A204.1 (cell line): ENCODE measurements around the gene ENAH.
"Not testable (repeated sequence)": the region's sequence is repeated elsewhere in the genome, so short reads cannot be mapped to it uniquely, and the experiment has no call there.

Experiments used
- FAIRE-seq: peaks from 2 replicates; lab custom pipeline; 2012; peaks lifted over from hg19 to GRCh38; lab: Jason Lieb, UNC

Gene ENAH

DNA sequence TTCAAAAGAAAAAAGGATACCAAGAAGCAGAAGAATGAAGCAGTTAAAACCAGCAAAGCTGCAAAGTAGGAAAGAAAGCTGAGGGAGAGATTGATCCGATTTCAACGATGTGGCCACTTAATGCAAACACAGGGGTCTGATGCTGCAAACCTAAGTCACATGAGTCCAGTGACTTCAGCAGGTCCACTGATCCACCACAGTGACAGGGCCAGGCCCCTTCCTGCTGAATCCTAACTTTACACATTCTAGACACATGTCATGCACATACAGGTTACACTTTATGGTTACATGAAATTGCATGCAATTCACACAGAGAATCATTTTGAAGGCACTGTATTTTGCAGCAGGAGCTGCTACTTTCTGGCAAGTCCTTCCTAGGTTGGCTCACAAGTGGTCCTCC lies 166.1 kb downstream of the ENAH start:
- no peak for FAIRE-seq

DNA sequence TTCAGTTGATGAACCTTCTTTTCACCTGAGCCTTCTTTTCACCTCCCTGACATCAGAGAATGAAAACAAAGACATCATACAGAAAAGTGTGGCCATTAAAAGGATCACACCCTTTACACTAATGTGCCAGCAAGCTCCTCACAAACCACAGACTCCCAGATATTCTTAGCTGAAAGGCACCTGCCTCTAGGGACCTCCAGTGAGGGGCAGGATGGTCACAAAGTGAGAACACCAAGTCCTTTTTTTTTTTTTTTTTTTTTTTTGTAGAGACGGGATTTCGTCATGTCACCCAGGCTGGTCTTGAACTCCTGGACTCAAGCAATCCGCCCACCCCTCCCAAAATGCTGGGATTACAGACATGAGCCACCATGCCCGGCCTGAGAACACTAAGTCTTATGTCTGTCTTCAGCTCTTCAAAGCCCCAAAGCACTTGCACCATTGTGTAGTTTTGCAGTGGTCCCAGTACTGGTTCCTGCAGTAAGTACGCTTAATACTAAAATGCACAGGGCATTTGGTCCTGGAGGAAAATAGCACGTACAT lies 166.9 kb downstream of the ENAH start:
- no peak for FAIRE-seq

DNA sequence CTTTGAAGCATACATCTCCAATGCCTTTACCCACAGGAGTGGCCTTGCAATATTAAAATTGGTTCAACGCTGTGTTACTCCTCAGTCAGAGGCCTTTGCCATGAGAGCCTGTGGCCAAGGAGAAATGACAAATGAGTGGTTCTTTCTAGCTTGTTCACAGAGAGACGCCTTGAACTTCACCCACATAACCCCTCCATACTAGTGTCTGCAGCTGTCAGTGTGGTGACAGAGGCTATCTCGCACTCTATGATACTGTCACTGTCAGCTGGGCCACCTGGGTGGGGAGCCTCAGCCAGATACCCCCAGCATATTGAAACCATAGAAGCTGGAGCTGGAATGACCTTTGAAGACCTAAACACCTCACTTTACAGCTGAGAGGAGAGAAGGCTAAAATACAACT lies 167.7 kb downstream of the ENAH start:
- FAIRE-seq: no peak

DNA sequence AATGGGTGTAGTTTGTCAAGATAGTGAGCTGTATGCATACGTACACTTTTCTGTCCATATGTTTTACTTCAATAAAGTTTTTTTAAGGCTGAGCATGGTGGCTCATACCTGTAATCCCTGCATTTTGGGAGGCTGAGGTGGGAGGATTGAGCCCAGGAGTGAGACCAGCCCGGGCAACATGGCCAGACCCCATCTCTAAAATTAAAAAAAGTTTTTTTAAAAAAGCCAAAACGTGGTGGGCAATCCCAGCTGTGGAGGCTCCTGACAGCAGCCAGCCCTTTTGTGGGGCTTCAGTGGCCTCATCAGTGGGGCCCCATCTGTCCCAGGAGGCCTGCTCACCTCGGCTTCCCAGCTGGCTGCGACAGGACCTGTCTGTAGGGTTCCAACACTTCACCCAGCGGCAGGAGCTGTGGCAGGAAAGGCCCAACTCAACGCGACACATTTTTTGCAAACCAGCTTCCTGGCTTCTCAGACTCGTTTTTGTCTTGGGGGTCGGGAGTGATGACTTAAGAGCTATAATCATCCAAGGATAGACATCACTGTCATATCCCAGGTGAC lies 168.2 kb downstream of the ENAH start:
- FAIRE-seq: no peak

DNA sequence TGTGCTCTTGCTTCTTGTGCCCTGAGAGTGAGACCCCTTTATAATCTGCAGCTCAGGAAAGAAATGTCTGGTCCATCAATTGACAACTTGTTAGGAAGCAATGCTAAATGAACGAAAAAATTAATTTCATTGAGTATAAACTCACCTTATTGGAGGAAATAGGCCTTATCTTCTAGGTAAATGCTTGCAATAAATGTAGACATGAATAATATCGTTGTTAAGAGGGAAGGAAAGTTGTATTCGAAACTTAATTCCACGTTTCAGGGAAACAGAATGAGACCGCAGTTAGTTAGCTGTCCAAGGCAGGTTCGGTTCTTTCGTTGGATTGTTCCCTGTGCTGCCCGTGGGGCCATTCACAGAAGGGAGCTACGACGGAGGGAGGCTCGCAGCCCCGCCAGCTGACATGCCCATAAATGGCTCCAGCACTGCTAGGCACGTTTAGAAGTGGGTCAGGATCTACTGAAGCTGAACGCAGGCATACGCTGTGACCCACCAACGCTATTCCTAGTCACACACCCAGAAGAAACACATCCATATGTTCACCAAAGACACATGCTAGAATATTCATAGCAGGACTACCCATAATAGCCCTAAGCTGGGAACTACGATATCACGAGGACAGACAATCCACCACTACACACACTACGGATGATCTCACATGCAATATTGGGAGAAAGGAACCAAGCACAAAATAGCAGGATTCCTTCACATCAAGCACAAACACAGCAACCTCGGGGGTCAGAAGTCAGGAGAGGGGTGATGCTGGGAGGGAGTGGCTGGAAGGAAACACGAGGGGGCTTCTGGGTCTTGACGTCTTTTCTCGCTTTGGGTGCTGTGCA lies 168.9 kb downstream of the ENAH start:
- no peak for FAIRE-seq

DNA sequence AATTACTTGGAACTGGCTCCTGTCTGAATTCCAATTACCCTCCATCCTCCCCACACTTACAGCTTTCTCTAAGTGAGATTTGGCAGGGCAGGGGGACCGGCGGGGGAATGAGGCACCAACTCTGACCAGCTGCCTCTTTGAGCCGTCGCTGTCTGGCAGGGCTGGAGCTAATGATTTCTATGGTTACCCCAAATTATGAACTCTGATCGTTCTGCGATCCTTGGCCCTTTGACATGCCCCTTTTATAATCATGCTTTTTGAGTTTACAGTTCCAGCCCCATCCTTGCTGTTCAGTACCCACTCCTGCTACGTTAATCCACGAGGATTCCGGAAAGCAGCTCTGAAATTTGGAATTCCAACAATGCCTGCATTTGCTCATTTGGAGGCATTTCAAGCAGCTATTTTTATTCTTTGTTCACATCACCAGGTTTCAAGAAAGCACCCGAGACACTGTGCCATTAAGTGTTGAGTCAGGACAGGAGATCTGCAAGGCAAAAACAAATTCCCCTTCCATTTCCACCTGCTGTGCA lies 170.4 kb downstream of the ENAH start:
- no peak for FAIRE-seq

DNA sequence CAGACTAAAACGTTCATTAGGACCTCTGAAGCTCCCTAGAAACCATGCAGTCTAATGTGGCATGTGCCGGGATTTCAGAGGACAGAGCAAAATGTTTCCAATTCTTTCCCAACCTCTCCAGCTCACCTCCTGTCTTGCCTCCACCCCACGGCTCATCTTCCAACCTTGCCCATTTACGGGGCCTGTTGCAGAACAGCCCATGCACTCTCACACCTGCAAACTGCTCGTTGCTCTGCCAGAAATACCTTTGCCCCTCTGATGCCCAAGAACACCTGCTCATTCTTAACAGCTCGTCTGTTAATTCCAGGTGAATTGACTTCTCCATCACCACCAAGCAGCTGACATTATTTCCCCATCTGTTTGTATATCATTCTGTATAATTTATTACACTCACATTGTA lies 171.2 kb downstream of the ENAH start:
- FAIRE-seq: no peak

DNA sequence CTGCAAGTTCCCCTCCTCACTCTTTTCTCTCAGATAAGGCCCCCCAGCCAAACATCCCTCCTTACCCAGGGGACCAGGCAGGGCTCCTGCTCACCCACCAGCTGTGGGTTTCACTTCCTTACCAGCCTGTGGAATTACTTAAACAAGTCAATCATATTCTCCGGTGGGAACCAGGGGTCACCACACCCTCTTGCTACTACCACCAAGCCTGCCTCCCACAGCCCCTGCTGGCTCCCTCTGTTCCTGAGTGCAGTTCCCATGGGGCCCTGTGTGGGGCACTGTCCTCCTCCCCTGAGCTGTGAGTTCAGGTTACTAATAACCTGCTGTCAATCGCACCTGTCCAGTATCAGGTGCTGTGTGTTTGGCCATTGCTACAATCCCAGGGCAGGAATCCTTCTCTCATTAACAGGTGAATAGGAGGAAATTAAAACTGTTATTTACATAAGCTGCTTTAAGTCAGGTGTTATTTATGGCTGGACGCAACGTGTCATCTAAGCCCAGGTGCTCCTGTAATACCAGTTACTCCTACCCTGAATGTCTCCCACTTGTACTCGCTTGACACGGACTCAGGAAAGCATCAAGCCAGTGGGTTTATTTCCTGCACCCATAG lies 172.0 kb downstream of the ENAH start:
- FAIRE-seq: no peak

DNA sequence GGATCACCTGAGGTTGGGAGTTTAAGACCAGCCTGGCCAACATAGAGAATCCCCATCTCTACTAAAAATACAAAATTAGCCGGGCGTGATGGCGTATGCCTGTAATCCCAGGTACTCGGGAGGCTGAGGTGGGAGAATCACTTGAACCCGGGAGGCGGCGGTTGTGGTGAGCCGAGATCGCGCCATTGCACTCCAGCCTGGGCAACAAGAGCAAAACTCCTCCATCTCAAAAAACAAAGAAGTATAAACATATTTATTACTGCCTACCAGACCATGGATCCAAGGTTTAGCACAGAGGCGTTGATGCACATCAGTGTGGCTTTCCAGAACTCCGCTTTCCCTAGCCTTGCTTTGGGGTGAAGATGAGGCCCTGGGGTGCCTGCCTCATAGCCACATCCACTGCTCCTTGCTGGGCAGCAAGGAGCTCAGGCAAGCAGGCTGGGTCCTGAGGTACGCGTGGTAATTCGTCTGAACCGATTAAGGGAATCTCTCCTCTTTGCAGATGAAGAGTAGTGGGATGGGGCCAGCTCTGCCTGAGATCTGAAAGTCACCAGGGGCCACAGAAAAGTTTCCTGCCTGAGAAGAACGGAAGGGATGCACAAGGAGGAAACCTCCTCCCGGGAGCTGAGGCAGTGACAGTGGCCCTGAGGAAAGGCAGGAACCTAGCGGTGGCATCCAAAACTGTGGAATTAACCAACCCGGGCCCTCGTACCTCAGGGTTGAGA lies 172.8 kb downstream of the ENAH start:
- FAIRE-seq: no peak

DNA sequence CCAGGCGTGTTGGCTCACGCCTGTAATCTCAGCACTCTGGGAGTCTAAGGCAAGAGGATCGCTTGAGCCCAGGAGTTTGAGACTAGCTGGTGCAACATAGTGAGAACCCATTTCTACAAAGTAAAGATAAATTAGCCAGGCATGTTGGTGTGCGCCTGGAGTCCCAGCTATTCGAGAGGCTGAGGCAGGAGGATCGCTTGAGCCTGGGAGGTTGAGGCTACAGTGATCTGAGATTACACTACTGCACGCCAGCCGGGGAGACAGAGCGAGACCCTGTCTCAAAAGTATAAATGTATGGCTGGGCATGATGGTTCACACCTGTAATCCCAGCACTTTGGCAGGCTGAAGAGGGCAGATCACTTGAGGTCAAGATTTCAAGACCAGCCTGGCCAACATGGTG lies 173.6 kb downstream of the ENAH start:
- no peak for FAIRE-seq

DNA sequence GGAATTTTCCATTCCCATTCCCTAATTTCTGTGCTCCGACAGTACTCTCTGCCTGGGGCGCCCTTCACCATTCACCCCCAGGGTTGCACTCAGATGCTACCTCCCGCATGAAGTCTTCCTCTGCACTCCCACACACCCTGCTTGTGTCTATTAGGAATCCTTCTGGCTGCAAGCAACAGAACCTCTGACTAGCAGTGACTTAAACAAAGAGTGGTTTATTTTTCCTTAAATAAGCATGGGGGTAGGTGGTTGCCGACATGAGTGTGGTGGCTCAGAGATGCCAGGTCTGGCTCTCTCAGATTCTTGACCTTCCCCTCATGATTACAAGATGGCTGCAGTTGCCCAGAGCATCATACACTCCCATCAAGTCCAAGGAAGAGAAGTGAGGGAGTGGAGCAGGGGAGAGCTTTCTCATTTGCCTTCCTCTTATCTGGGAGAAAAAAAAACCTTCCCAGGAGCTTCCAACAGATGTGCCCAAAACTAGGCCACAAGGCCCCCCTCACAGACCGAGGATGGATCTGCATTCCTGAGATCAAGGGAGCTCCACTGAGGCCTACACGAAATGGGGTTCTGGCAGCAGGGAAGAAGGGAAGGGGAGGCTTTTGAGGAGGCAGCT lies 175.5 kb downstream of the ENAH start:
- FAIRE-seq: no peak

DNA sequence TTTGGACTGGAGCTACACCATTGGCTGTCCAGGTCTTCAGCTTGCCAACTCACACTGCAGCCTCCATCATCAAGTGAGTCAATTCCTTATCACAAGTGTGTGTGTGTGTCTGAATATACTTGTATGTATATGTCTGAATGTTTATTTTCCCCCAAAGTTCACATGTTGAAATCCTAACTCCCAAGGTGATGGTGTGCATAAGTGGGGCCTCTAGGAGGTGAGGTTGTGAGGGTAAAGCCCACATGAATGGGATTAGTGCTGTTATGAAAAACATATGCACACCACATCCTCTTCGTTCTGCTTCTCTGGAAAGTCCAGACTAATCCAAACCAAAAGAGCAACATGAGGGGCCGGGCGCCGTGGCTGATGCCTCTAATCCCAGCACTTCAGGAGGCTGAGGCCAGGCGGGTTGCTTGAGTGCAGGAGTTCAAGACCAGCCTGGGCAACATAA lies 176.4 kb downstream of the ENAH start:
- FAIRE-seq: no peak

DNA sequence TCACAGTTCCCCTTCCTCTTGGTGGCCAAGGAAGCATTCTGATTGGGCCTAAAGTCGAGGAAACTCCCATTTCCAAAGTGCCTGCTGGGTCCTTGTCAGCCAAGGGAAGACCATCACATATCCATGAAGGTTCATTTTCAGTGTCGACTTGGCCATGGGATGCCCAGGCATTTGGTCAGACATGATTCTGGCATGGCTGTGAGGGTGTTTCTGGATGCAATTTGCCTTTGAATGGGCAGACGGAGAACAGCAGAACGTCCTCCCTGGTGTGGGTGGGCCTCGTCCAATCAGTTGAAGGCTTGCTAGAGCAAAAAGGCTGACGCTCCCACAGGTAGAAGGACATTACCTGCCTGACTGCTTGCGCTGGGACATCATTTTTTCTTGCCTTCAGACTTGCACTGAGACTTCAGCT lies 176.8 kb downstream of the ENAH start:
- FAIRE-seq: no peak

DNA sequence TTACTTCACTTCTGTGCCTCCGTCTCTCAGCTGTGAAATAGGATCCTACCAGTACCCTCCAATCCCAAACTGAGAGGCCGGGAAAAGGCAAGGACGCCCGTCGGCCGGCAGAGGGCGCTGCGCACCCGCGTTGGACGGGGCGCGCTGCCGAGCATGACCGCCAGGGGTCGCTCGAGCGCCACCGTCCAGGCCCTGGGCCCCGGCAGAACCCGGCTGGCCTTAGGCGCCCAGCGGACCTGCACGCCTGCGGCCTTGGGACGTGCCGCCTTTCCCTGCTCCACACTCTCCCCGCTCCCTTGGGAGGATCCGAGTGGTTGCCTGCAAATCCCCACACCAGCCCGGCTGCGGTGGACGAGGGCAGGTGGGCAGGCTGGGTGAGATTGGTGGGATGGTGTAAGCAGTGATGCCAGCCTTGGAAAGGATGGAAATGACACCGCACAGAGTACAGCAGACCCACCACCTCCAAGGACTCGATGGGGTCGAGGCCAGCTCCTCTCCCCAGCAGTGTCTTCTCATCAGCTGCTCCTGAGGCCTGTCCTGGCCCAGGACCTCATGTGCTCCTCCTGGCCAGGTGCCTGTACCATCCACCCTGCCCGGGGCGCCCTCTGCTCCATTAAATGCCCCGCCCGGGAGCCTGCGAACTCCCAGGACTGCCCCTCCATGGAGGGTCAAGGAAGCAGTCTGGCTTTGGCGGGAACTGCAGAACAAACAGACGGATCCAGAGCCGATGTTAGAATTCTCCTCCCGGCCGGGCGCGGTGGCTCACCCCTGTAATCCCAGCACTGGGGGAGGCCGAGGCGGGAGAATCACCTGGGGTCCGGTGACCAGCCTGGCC lies 177.7 kb downstream of the ENAH start:
- FAIRE-seq: no peak

DNA sequence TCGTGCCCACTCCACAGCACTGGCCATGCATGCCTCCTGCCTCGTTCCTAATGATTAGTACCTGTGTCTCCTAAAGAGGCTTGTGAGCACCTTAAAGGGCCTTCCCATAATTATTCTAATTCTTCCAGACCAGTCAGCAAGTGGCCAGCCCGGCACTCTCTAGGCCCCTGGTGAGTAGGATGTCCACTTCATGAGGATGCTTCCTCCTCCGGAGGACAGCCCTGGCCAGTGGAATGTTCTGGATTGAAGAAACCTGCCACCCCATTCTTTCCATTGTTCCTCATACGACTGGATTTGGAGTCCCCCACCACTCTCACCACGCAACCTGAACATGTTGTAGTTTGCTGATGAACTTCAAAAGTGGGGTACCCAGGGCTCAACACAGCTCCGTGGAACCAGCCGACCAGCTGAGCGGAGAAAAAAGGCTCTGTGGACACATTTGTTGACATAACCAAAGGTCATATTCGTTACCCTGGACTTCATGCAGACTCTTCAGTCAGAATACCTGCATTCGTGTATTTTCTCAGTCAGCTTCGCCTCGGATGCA lies 178.4 kb downstream of the ENAH start:
- FAIRE-seq: no peak

DNA sequence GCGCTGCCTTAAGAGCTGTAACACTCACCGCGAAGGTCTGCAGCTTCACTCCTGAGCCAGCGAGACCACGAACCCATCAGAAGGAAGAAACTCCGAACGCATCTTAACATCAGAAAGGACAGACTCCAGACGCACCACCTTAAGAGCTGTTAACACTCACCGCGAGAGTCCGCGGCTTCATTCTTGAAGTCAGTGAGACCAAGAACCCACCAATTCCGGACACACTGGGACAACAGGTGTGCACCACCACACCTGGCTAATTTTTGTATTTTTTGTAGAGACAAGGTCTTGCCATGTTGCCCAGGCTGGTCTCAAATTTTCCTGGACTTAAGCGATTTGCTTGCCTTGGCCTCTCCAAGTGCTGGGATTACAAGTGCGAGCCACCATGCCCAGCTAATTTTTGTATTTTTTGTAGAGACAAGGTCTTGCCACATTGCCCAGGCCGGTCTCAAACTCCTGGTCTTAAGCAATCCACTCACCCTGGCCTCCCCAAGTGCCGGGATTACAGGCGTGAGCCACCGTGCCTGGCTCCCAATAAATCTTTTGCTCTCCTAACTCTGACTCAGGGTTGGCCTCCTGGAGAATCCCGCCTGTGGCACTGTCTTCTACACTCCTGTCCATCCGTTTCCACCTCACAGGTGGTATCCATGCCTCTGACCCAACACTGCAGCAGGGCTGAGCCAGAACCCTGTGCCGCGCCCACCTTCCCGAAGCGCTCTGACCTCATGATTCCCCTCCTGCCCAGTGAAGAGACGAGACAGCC lies 179.1 kb downstream of the ENAH start:
- FAIRE-seq: not testable (repeated sequence)

DNA sequence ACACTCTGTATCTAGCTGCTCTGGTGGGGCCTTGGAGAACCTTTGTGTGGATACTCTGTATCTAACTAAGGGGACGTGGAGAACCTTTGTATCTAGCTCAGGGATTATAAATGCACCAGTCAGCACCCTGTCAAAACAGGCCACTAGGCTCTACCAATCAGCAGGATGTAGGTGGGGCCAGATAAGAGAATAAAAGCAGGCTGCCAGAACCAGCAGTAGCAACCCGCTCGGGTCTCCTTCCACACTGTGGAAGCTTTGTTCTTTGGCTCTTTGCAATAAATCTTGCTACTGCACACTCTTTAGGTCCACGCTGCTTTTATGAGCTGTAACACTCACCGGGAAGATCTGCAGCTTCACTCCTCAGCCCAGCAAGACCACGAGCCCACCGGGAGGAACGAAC lies 179.7 kb downstream of the ENAH start:
- not testable (repeated sequence) for FAIRE-seq

DNA sequence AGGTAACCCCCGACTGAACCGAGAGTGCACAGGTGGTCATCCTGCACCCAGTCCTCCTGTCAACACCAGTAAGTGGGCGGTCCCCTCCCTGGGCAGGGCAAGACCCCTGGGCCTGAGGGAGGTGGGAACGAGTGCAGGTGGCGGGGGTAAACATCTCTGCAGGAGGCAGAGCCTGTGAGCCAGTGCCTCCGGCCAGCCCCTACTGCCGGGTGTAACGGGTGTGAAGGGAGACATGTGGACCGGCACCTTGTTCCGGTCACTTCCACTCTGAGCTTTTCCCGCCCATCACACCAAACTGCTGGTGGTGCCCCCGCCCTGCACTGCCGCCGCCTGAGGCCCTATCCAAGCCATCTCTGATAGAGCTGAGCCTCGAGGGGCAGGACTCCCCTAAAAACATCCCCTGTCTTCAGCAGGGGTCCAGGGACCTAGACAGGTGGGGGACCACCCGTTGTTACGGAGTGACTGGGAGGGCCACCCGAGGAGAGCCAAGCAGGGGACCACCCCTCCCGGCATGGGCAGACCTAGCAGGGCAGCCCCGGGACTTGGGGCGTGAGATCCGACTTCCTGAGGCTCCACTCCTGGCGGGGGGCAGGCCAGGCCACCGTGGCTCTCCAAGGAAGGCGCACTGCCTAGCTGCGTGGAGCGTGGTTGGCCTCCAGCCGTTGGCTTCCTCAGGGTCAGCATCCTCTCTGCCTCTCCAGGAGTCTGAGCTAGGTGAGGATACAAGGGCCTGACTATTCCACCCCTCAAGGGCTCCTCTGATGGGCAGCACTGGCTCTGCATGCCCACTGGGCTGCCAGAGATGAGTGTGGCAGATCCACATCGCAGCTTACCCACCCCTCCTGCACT lies 181.2 kb downstream of the ENAH start:
- no peak for FAIRE-seq

DNA sequence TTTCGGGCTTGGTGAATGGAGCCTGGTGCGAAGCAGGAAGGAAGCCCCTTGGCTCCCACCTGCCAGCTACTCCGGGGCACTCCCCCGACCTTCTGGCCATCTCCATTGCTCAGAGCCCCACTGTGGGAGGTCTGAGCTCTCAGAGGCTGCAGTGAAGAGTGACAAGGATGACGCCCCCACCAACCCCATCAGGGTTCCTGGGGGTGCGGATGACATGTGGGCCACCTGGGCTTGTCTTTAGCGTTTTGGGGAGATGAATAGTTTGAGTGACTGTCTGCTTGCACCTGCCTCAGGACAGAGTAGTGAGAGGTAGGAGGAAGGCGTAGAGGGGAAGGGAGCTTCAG lies 181.8 kb downstream of the ENAH start:
- FAIRE-seq: no peak
